Testis (tissue), 3 donors: ENCODE results near the gene SMAP2. TPM values are rescaled to one million over a fixed set of nuclear protein-coding genes. Genes with fewer than 3 reads are reported as not detected.

Experiments used
- DNase-seq: peaks from one replicate; pipeline ENCODE4 v3.0.0-alpha.2; 2019
- H3K27ac ChIP-seq, 2 donors: fragments of 200-600 bp; sonication (generic); one replicate each; pipeline ENCODE4 v1.5.1; 2019
- H3K27me3 ChIP-seq: fragments of 200-600 bp; sonication (generic); one replicate; pipeline ENCODE4 v1.5.1; 2019
- H3K36me3 ChIP-seq: fragments of 200-600 bp; sonication (generic); one replicate; pipeline ENCODE4 v1.5.1; 2017; ENCODE audit warnings: low read depth; ENCODE audit errors: missing control alignments
- H3K4me1 ChIP-seq: fragments of 200-600 bp; sonication (generic); one replicate; pipeline ENCODE4 v1.5.1; 2019
- H3K4me3 ChIP-seq, 2 donors: fragments of 200-600 bp; sonication (generic); one replicate each; pipeline ENCODE4 v1.5.1; 2017 to 2019
- H3K9me3 ChIP-seq: fragments of 200-600 bp; sonication (generic); one replicate; pipeline ENCODE4 v1.5.1; 2017
- CTCF ChIP-seq, 3 experiments: fragments of 450-650 bp in 2 of 3; fragments of 200-600 bp in 1 of 3; sonication (generic) in 1 of 3; IDR thresholded peaks; one replicate each; pipeline ENCODE4 v1.5.1; 2016 to 2019; ENCODE audit warnings: antibody characterized with exemption in 3 of 3, mild to moderate bottlenecking in 2 of 3, moderate library complexity in 1 of 3
- POLR2A ChIP-seq: fragments of 450-650 bp; IDR thresholded peaks from one replicate; pipeline ENCODE4 v1.6.1; 2017; ENCODE audit warnings: antibody characterized with exemption, mild to moderate bottlenecking, moderate library complexity
- WGBS, 2 donors: methylation state at CpG; one replicate each; pipeline ENCODE4 v1.1.5; 2018; 5-methylcytosine and 5-hydroxymethylcytosine counted together
- intact Hi-C: fragments of 100-400 bp; cut with DNase I; formaldehyde crosslinking; loops from one replicate; pipeline ENCODE4 v1.15.1; 2023; ENCODE audit warnings: low total_unique reads
- polyA plus RNA-seq: library from polyadenylated mRNA; stranded (reverse); fragments of 350-450 nt; fragmentation: Illumina TruSeq; extraction: RNeasy Lipid Tissue Mini Kit (QIAGEN cat#74804); gene quantifications from one replicate; pipeline ENCODE4 v1.2.3, GENCODE V29; 2014; ENCODE audit warnings: low read depth, low replicate concordance; ENCODE audit not compliant: insufficient read depth
- total RNA-seq, 2 donors: library from RNA; depleted of rRNA; stranded (reverse); fragments of >200 nt; gene quantifications; one replicate each; pipeline ENCODE4 v1.2.3, GENCODE V29; 2016

Gene SMAP2
- total and polyA plus RNA-seq, 3 donors from 2014 or later, result 23.0 to 44.3 (median 27.1) TPM

- DNase-seq, result no peak
- Histone ChIP-seq H3K9me3 (no peaks in the 10 kb centered on the region), H3K4me3 (no peak overlapping the region), H3K4me1 (peaks cover 10% of the 10 kb centered on the region), H3K27ac (peak overlapping the region in 1 of 2 donors; percentile 55), H3K36me3 (no peaks in the 10 kb centered on the region), H3K27me3 (no peaks in the 10 kb centered on the region)
- TF ChIP-seq CTCF (IDR thresholded peaks at IDR 0.05), result no peak
- 60 to 68% methylated on average over 4 of the region's 4 CpGs for WGBS, 2 donors
- intact Hi-C loops, result no loop called here
These were observed 16.5 kb downstream of the SMAP2 start for GRCh38 chr1:40389871-40390560.

- TF ChIP-seq CTCF (IDR thresholded peaks at IDR 0.05), result no peak
- TF ChIP-seq POLR2A, result no peak
- Histone ChIP-seq H3K4me1 (peaks cover 2% of the 10 kb centered on the region), H3K36me3 (no peaks in the 10 kb centered on the region), H3K4me3 (no peak overlapping the region), H3K27ac (peak overlapping the region in 1 of 2 donors; percentile 55), H3K27me3 (no peaks in the 10 kb centered on the region), H3K9me3 (no peaks in the 10 kb centered on the region)
- intact Hi-C loops, result no loop called here
- 79 to 80% methylated on average over 3 of the region's 3 CpGs for WGBS, 2 donors
- no peak for DNase-seq
These were observed 17.3 kb downstream of the SMAP2 start for GRCh38 chr1:40390857-40391256.

- H3K27ac ChIP-seq, result peak overlapping the region in 1 of 2 donors; percentile 32
- no peaks in the 10 kb centered on the region for H3K4me1 ChIP-seq
- intact Hi-C loops, result no loop called here
- no peaks in the 10 kb centered on the region for H3K9me3 ChIP-seq
- H3K4me3 ChIP-seq, result no peak overlapping the region
- WGBS, 2 donors, result 85 to 90% methylated on average over 1 of the region's 1 CpG
- no peaks in the 10 kb centered on the region for H3K36me3 ChIP-seq
- no peak for DNase-seq
- no peaks in the 10 kb centered on the region for H3K27me3 ChIP-seq
- no peak for TF ChIP-seq CTCF (IDR thresholded peaks at IDR 0.05)
- TF ChIP-seq POLR2A, result no peak
These were observed 18.2 kb downstream of the SMAP2 start for GRCh38 chr1:40391688-40392145.

- H3K36me3 ChIP-seq, result no peaks in the 10 kb centered on the region
These were observed 18.7 kb downstream of the SMAP2 start for GRCh38 chr1:40392221-40392620.

More at GRCh38 chr1:40392221-40392620, 18.7 kb downstream of the SMAP2 start:
- no peak for TF ChIP-seq POLR2A
- TF ChIP-seq CTCF (IDR thresholded peaks at IDR 0.05), result no peak
- 42 to 51% methylated on average over 3 of the region's 3 CpGs for WGBS, 2 donors
- Histone ChIP-seq H3K27me3 (no peaks in the 10 kb centered on the region), H3K4me1 (no peaks in the 10 kb centered on the region), H3K9me3 (no peaks in the 10 kb centered on the region), H3K27ac (peak overlapping the region in 1 of 2 donors; percentile 32), H3K4me3 (no peak overlapping the region)
- no peak for DNase-seq
- intact Hi-C loops, result no loop called here
